GF-D8 (cell line): Measurements from ENCODE around the gene SERPINI1.

Source experiments
- DNase-seq: peaks from one replicate; lab custom pipeline; 2025; lab: John Stamatoyannopoulos, UW

The SERPINI1 gene

DNA sequence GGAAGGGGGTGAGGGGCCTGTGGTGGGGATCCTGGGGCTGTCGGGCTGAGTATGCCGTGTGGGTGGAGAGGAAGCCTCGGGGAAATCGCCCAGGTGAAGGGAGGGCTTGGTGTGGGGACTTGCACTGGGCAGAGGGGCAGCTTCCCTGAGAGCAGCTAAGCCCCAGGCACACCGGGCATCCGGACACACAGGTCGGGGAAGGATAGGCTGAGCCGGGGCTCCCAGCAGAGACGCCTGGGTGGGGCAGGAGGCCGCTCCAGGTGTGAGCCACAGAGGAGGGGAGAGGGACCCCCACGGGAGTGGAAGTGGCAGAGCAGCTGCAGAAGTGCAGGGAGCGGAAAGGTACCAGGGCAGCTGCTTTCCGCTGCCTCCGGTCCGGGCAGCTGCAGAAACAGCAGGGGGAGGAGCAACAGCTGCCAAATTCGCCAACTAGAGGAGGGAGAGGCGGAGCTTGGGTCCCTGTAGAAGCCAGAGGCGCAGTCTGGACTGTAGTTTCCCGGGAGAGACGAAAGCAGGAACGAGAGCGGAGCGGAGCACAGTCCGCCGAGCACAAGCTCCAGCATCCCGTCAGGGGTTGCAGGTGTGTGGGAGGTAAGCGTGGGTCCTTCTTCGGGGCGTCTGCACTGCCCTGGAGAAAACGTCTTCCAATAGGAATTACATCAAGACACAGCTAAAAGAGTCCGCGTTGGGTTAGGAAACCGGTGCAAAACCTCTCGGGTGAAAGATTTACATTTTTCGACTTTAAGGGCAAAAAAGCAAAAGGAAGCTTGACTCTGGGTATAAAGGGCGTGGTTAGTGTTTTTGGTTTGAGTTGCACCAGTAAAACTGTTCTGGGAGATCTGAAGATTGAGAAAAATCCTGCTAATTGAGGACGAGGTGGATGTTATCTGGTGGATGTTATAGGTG is at the start of gene SERPINI1:
SERPINI1 (plus strand) TSS at position 489 of the 906 bp plus-strand sequence. CDS start 53,408 bp downstream, outside the sequence.
- DNase-seq: peak; percentile 81

GRCh38 chr3:167691366-167691765 is 44.2 kb upstream of the SERPINI1 start:
- no peak for DNase-seq

DNA sequence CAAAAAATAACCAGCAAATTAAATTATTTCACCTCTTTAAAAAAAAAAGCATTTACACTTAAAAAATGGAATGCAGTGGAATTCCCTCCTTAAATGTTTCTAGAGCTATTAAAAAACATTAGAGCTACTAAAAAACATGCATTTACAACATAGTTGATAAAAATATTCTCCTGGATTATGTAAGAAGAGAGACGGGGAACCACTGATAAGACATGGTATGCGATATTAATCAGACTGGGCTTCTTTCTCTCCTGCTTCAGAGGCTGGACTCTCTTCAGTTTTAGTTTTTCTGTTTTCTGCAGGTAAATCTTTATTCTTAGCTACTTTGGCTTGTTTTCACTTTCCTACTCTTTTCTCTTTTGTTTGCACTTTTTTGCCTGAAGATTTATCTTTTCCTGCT is 41.4 kb upstream of the SERPINI1 start:
- DNase-seq: no peak

GRCh38 chr3:167700046-167700445 is 35.5 kb upstream of the SERPINI1 start:
- no peak for DNase-seq

DNA sequence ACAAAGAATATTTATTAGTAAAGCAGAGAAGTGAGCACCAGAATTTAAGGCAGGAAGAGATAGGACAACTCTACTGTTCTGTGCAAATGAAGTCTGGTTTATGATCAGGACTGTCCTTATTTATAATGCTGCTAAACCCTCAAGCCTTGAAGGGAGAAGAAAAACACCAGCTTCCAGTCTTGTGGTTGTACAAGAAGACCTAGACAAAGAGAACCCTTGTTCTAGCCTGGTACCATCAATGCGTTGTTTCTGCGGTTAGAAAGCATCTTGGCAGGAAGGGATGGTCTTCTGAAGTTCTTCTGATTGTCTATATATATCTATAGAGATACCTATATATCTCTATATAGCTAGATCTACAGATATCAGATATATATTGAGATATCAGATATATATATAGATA is 34.6 kb upstream of the SERPINI1 start:
- DNase-seq: no peak

- no peak for DNase-seq
These were observed 29.7 kb upstream of the SERPINI1 start for GRCh38 chr3:167705840-167706239.

DNA sequence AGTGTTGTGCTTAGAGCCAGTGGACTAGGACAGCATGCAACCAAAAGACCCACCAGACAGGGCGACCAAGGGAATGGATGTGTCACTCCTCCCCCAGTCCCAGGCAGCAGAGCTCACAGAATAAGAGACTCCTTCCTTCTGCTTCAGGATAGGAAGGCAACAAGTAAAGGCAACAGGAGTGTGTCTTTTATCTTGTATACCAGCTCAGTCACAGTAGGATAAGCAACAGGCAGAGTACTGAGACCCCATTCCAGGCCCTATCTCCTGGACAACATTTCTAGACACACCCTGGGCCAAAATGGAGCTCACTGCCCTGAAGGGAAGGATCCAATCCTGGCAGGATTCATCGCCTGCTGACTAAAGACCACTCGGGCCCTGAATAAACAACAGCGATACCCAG is 25.8 kb upstream of the SERPINI1 start:
- no peak for DNase-seq

DNA sequence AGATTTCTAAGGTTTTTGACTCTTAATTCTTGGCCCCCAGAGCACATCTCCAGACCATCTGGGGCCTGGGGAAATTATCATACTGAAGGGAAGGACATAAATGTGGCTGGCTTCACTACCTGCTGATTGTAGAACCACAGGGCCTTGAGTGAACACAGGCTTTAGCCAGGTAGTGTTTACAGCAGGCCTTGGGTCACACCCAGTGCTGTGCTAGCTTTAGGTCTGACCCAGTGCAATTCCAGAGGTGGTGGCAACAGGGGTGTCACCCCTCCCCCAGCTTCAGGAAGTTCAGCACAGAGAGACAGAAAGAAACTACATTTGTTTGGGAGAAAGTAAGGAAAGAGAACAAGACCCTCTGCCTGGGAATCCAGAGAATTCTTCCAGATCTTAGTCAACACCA is 25.0 kb upstream of the SERPINI1 start:
- no peak for DNase-seq

GRCh38 chr3:167711439-167711838 is 24.1 kb upstream of the SERPINI1 start:
- DNase-seq: no peak

GRCh38 chr3:167712445-167712844 is 23.1 kb upstream of the SERPINI1 start:
- DNase-seq: no peak

DNA sequence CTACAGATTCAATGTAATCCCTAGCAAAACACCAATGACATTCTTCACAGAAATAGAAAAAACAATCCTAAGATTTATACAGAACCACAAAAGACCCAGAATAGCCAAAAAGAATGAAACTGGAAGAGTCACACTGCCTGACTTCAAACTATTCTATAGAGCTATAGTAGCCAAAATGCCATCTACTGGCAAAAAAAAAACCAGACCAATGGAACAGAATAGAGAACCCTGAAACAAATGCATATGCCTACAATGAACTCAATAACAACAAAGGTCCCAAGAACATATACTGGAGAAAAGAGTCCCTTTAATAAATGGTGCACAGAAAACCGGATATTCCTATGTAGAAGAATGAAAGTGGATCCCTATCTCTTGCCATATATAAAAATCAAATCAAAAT is 20.6 kb upstream of the SERPINI1 start:
- DNase-seq: no peak

GRCh38 chr3:167716920-167717319 is 18.6 kb upstream of the SERPINI1 start:
- DNase-seq: no peak

DNA sequence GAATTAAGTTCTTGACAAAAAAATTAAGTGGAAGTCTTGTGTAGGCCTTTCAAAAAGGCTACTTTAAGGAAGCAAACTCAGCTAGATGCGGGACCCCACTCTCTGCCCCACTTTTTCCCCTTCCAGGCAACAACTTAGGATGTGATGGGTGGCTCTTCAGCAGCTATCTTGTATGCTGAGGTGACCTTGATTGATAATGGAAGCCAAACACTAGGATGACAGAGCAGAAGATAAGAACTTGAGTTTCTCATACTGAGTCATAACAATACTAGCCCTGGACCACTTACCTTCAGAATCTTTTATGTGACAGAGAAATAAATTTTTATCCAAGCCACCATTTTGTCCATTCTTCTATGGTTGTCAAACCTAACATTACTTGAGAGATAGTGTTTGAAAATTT is 16.9 kb upstream of the SERPINI1 start:
- no peak for DNase-seq

- DNase-seq: no peak
These were observed 12.5 kb upstream of the SERPINI1 start for GRCh38 chr3:167723025-167723512.

GRCh38 chr3:167723872-167724271 is 11.6 kb upstream of the SERPINI1 start:
- DNase-seq: no peak

DNA sequence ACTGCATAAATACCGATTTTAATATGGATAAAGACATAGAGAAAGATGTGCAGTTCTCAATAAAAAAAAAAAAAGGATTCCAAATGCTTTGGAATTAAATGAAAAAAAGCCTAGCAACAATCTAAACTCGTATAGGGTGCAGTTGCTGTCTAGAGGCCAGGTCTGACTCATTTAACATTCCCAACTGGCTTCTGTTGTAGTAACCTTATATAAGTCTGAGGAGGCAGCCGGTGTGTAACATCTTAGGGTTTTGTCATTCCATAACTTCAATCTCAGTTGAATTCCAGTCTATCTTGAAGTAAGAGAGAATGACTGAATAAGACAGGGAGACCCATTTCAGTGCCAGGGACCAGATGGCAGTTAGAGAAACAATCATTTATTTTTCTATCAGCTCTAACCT is 7.3 kb upstream of the SERPINI1 start:
- DNase-seq: no peak

GRCh38 chr3:167728632-167729323 is 6.7 kb upstream of the SERPINI1 start:
- DNase-seq: no peak

- DNase-seq: no peak
These were observed 5.9 kb upstream of the SERPINI1 start for GRCh38 chr3:167729591-167729990.

DNA sequence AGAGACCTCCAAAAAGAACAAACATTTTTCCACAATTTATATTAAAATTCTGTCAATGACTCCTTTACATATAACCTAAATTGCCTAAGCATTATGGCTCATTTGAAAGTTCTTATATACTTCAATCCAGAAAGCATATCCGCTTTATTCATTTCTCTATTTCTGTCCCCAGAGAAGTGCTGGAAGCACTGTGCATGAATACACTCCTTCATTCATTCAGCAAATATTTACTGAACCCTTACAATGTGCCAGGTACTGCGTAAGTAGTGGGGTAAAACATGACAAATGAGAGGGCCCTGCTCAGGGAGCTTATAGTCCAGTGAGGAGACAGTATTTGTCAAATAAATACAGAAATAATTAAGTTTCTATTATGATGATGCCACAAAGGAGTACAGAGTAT is 4.1 kb upstream of the SERPINI1 start:
- DNase-seq: no peak

- DNase-seq: no peak
These were observed 3.0 kb upstream of the SERPINI1 start for GRCh38 chr3:167732313-167733065.

DNA sequence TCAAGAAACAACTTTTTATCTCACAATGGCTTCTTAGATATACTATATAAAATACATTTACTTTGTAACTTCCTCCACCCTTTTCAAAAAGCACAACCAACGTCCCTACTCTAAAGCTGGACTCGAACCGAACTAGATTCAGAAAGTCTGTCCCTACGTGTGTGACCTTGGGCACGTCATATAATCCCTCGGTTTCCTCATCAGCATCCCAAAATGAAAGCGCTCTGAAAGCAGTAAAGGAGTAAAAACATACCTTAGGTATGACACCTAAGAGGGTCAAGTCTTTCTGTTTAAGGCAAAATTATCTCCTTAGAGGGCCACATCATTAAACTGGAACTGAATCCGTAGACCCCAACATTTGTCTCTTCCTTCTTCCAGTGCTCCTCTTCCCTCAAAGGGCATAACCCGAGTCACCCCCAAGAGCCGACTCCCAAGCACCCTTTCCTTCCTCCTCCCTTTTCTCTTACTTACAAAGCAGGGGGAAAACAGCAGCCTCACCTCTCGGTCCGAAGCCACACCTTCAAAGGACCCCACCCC is 1.5 kb upstream of the SERPINI1 start:
- no peak for DNase-seq
